OCI-LY7 (cell line): Measurements from ENCODE around the gene ARL5B. TPM values are rescaled to one million over a fixed set of nuclear protein-coding genes. Genes with fewer than 3 reads are reported as not detected.

Experiments used
- BruUV-seq: library from RNA; stranded (reverse); fragments of 400-500 nt; replicated peaks from 2 replicates; lab custom pipeline; 2021; lab: Mats Ljungman, UMichigan
- CTCF ChIA-PET: fragments of 300-600 bp; sonication (Branson Sonifier 250); formaldehyde crosslinking; loops from one replicate; lab custom pipeline; 2022; ENCODE audit warnings: antibody characterized with exemption; ENCODE audit not compliant: unreplicated experiment; lab: Charles Lee
- POLR2A ChIA-PET: fragments of 300-600 bp; sonication (Branson Sonifier 250); formaldehyde crosslinking; loops from one replicate; lab custom pipeline; 2022; ENCODE audit warnings: antibody characterized with exemption; lab: Charles Lee
- DNase-seq: peaks from one replicate; pipeline ENCODE4 v3.0.0-alpha.2; 2015; ENCODE audit warnings: low spot score
- H2AFZ ChIP-seq: fragments of 200-600 bp; sonication (generic), shearing (Covaris generic); 2 replicates; pipeline ENCODE4 v1.6.1; 2014; ENCODE audit warnings: mild to moderate bottlenecking, antibody characterized with exemption, low read length, moderate library complexity
- H3K27ac ChIP-seq: fragments of 200-600 bp; sonication (generic); 2 replicates; pipeline ENCODE4 v1.5.1; 2014; ENCODE audit warnings: mixed run types, low read depth, mild to moderate bottlenecking, moderate library complexity, low read length, inconsistent platforms; ENCODE audit not compliant: poor library complexity, severe bottlenecking
- H3K36me3 ChIP-seq: fragments of 200-600 bp; sonication (generic); 2 replicates; pipeline ENCODE4 v1.6.1; 2014; ENCODE audit warnings: mild to moderate bottlenecking, antibody characterized with exemption, low read length, moderate library complexity, mixed read lengths; ENCODE audit not compliant: insufficient read depth
- H3K4me1 ChIP-seq: fragments of 200-600 bp; sonication (generic); 2 replicates; pipeline ENCODE4 v1.5.1; 2014; ENCODE audit warnings: mild to moderate bottlenecking, low read length; ENCODE audit not compliant: insufficient read depth, poor library complexity, severe bottlenecking
- H3K4me2 ChIP-seq: fragments of 200-600 bp; sonication (generic); 2 replicates; pipeline ENCODE4 v1.6.1; 2014; ENCODE audit warnings: mild to moderate bottlenecking, low read length
- H3K4me3 ChIP-seq: fragments of 200-600 bp; sonication (generic); 2 replicates; pipeline ENCODE4 v1.5.1; 2014; ENCODE audit warnings: mild to moderate bottlenecking, low read depth, low read length; ENCODE audit not compliant: poor library complexity, severe bottlenecking
- H3K79me2 ChIP-seq: fragments of 200-600 bp; sonication (generic); 2 replicates; pipeline ENCODE4 v1.6.1; 2016; ENCODE audit warnings: low read depth, mild to moderate bottlenecking, low read length, moderate library complexity, mixed read lengths; ENCODE audit not compliant: insufficient read depth
- H3K9me2 ChIP-seq: fragments of 200-600 bp; sonication (generic); 2 replicates; pipeline ENCODE4 v1.6.1; 2016; ENCODE audit warnings: mild to moderate bottlenecking, low read length, mixed read lengths; ENCODE audit not compliant: insufficient read depth
- H3K9me3 ChIP-seq: fragments of 200-600 bp; sonication (generic); 2 replicates; pipeline ENCODE4 v1.6.1; 2014; ENCODE audit warnings: mild to moderate bottlenecking, mixed run types, low read length, mixed read lengths
- H4K20me1 ChIP-seq: fragments of 200-600 bp; sonication (generic); 2 replicates; pipeline ENCODE4 v1.6.1; 2014; ENCODE audit warnings: mild to moderate bottlenecking, antibody characterized with exemption, low read length, moderate library complexity, mixed read lengths; ENCODE audit not compliant: insufficient read depth
- CTCF ChIP-seq: fragments of 200-600 bp; sonication (generic); conservative IDR thresholded peaks from 2 replicates; pipeline ENCODE4 v1.5.1; 2014; ENCODE audit warnings: mild to moderate bottlenecking, antibody characterized with exemption, low read length, moderate library complexity, mixed read lengths
- EZH2phosphoT487 ChIP-seq: fragments of 200-600 bp; sonication (generic); IDR thresholded peaks from 2 replicates; pipeline ENCODE4 v1.6.1; 2018; ENCODE audit warnings: low read depth, borderline replicate concordance, mild to moderate bottlenecking, mixed run types, antibody characterized with exemption, low read length, moderate library complexity, mixed read lengths
- intact Hi-C: fragments of 100-400 bp; cut with micrococcal nuclease; formaldehyde crosslinking; loops from one replicate; pipeline ENCODE4 v1.10.0; 2022; ENCODE audit not compliant: unreplicated experiment
- total RNA-seq, 2 experiments: library from RNA; depleted of rRNA in 1 of 2; stranded (reverse); fragments of >200 nt in 1 of 2; shearing (Covaris generic) in 1 of 2; gene quantifications; 2 replicates each; pipeline ENCODE4 v1.2.3, GENCODE V29; 2014 to 2022

ARL5B gene
- total RNA-seq, 2 experiments from 2014 or later = 11.5 to 17.5 TPM

DNA sequence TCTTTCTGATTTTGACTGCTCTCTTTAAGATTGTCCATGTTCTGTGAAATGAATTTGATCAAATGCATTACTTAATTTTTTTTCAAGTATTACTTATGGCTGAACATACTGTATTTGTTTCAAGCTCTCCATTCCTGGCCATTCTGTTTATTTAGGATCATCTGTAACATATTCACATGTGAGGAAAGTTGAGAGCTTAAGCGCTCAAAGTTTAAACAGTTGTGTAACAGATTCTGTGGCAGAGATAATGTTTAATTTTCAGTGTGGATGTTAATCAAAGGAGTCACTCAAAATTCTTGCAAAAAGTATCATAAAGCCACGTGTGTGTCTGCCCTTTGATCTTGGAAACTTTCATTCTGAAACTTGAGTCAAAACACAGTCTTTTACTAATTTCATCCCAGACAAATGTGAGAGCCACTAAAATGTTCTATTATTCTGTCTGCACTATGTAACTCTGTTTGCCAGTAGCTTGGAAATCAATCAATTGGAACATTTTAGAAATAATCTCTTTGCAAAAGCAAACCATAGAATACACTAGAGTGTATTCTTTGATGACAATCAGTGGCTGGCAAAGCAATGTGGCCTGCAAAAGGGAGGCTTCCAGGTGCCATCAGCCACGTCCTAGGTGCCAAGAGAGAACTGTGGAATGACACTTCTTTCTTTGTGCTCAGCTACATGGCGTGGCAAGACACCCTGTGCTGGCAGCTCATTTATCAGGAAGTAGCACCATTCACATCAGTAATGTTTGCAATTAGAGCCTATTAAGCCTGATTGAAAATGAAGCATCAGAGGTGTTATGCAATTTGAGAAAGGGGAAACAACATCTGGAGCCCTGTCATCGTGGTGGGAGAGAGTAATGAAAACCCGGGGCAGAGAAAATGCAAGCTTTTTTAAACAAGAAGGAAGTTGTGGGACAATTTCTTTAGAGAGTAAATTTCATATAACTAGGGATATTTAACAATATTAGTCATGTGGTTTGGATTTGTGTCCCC is 40.9 kb downstream of the ARL5B start:
- no peak overlapping the region for H3K4me2 ChIP-seq
- DNase-seq = no peak
- no peaks in the 10 kb centered on the region for H3K9me2 ChIP-seq
- H4K20me1 ChIP-seq = no peaks in the 10 kb centered on the region
- intact Hi-C loops = no loop called here
- H3K27ac ChIP-seq = no peak overlapping the region
- H3K36me3 ChIP-seq = no peaks in the 10 kb centered on the region
- no peaks in the 10 kb centered on the region for H3K79me2 ChIP-seq
- no peaks in the 10 kb centered on the region for H3K4me1 ChIP-seq
- TF ChIP-seq CTCF = no peak
- no peak for TF ChIP-seq EZH2phosphoT487
- no TSS peak for BruUV-seq
- ChIA-PET POLR2A (interaction anchor here (0.8 kb wide), 1 partner anchor 22 kb away, joined by 3 read pairs; no protein-coding TSS in a partner anchor), CTCF (no interaction called here)
- no peak overlapping the region for H3K4me3 ChIP-seq
- no peak overlapping the region for H2AFZ ChIP-seq
- no peaks in the 10 kb centered on the region for H3K9me3 ChIP-seq

GRCh38 chr10:18703521-18703920 is 44.3 kb downstream of the ARL5B start:
- ChIA-PET CTCF (no interaction called here), POLR2A (interaction anchor here (0.7 to 0.9 kb wide), 3 partner anchors 11 to 456 kb away, joined by 3 to 7 read pairs (median 3); no protein-coding TSS in a partner anchor)
- DNase-seq = no peak
- H2AFZ ChIP-seq = no peak overlapping the region
- no peaks in the 10 kb centered on the region for H3K36me3 ChIP-seq
- H3K4me2 ChIP-seq = no peak overlapping the region
- H3K4me3 ChIP-seq = no peak overlapping the region
- H3K27ac ChIP-seq = no peak overlapping the region
- H3K79me2 ChIP-seq = no peaks in the 10 kb centered on the region
- no peak for TF ChIP-seq EZH2phosphoT487
- no peak for TF ChIP-seq CTCF
- H3K4me1 ChIP-seq = no peaks in the 10 kb centered on the region
- no TSS peak for BruUV-seq
- H3K9me2 ChIP-seq = no peaks in the 10 kb centered on the region
- no peaks in the 10 kb centered on the region for H3K9me3 ChIP-seq
- H4K20me1 ChIP-seq = no peaks in the 10 kb centered on the region
- intact Hi-C loops = no loop called here

GRCh38 chr10:18710201-18710653 is 51.0 kb downstream of the ARL5B start:
- H2AFZ ChIP-seq = no peak overlapping the region
- no peaks in the 10 kb centered on the region for H3K9me2 ChIP-seq
- POLR2A ChIA-PET = no interaction called here
- no peak overlapping the region for H3K4me2 ChIP-seq
- H4K20me1 ChIP-seq = no peaks in the 10 kb centered on the region
- H3K9me3 ChIP-seq = no peaks in the 10 kb centered on the region
- DNase-seq = no peak
- CTCF ChIA-PET = no interaction called here
- H3K79me2 ChIP-seq = no peaks in the 10 kb centered on the region
- H3K4me1 ChIP-seq = no peaks in the 10 kb centered on the region
- intact Hi-C loops = no loop called here
- no peak overlapping the region for H3K4me3 ChIP-seq
- BruUV-seq = no TSS peak
- no peak for TF ChIP-seq EZH2phosphoT487
- TF ChIP-seq CTCF = no peak
- no peak overlapping the region for H3K27ac ChIP-seq
- no peaks in the 10 kb centered on the region for H3K36me3 ChIP-seq
